ENCODE data around the gene TAF13.

DNA sequence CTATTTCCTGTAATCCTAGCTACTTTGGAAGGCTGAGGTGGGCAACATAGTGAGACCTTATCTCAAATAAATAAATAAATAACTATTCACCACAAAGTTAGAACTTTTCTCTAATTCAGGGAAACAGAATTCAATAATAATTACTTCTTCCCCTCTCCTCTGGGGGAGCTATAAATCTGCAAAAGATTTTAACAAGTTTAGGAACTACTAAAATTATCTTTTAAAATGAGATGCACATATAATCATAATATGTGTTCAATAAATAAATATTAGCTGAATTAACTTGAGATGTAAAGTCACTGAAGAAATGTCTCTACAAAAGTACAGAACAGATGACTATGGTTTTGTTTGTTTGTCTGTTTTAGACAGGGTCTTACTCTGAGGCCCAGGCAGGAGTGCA, 48.0 kb downstream of the TAF13 start:
- TF ChIP-seq, protein P1, sequence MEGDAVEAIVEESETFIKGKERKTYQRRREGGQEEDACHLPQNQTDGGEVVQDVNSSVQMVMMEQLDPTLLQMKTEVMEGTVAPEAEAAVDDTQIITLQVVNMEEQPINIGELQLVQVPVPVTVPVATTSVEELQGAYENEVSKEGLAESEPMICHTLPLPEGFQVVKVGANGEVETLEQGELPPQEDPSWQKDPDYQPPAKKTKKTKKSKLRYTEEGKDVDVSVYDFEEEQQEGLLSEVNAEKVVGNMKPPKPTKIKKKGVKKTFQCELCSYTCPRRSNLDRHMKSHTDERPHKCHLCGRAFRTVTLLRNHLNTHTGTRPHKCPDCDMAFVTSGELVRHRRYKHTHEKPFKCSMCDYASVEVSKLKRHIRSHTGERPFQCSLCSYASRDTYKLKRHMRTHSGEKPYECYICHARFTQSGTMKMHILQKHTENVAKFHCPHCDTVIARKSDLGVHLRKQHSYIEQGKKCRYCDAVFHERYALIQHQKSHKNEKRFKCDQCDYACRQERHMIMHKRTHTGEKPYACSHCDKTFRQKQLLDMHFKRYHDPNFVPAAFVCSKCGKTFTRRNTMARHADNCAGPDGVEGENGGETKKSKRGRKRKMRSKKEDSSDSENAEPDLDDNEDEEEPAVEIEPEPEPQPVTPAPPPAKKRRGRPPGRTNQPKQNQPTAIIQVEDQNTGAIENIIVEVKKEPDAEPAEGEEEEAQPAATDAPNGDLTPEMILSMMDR (conservative IDR thresholded peaks at IDR 0.05; ENCODE audit: low read depth, low read length): 0 out of 2 replicates have a peak, but pooled peaks have one; percentile 12
- TF ChIP-seq POLR2A (IDR thresholded peaks at IDR 0.05; ENCODE audit: low read depth, low read length): no peak
- TF ChIP-seq RFX5 (IDR thresholded peaks at IDR 0.05; ENCODE audit: low read depth, low read length): no peak
- no peak for TF ChIP-seq RCOR1 (IDR thresholded peaks at IDR 0.05; ENCODE audit: insufficient replicate concordance, low read length)
- TF ChIP-seq, protein P2, sequence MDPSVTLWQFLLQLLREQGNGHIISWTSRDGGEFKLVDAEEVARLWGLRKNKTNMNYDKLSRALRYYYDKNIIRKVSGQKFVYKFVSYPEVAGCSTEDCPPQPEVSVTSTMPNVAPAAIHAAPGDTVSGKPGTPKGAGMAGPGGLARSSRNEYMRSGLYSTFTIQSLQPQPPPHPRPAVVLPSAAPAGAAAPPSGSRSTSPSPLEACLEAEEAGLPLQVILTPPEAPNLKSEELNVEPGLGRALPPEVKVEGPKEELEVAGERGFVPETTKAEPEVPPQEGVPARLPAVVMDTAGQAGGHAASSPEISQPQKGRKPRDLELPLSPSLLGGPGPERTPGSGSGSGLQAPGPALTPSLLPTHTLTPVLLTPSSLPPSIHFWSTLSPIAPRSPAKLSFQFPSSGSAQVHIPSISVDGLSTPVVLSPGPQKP (IDR thresholded peaks at IDR 0.05; ENCODE audit: borderline replicate concordance, low read depth, low read length): no peak
- TF ChIP-seq FOS (IDR thresholded peaks at IDR 0.05; ENCODE audit: low read depth, low read length): no peak
- no peak for TF ChIP-seq SMC3 (IDR thresholded peaks at IDR 0.05; ENCODE audit: low read depth, low read length)
- TF ChIP-seq MXI1 (IDR thresholded peaks at IDR 0.05; ENCODE audit: borderline replicate concordance, low read depth, low read length): no peak

All from IMR-90 (cell line).